HG03097 (cell line): ENCODE measurements around the gene UBE2H.
"Not testable (repeated sequence)": the region's sequence is repeated elsewhere in the genome, so short reads cannot be mapped to it uniquely, and the experiment has no call there.

Experiments
- ATAC-seq: cut with Tn5 transposase; IDR thresholded peaks from one replicate; pipeline ENCODE4 v1.9.1; 2021; ENCODE audit not compliant: unreplicated experiment, low FRiP score

Gene UBE2H

GRCh38 chr7:129875745-129876411 is 76.9 kb downstream of the UBE2H start:
- ATAC-seq = no peak

GRCh38 chr7:129875160-129875559 is 77.6 kb downstream of the UBE2H start:
- ATAC-seq = no peak

- no peak for ATAC-seq
These were observed 78.0 kb downstream of the UBE2H start for GRCh38 chr7:129874722-129875121.

GRCh38 chr7:129872054-129872453 is 80.7 kb downstream of the UBE2H start:
- no peak for ATAC-seq

GRCh38 chr7:129870668-129871067 is 82.1 kb downstream of the UBE2H start:
- ATAC-seq = no peak

- ATAC-seq = no peak
These were observed 86.5 kb downstream of the UBE2H start for GRCh38 chr7:129866251-129866650.

GRCh38 chr7:129865925-129866201 is 86.9 kb downstream of the UBE2H start:
- no peak for ATAC-seq

- ATAC-seq = no peak
These were observed 87.5 kb downstream of the UBE2H start for GRCh38 chr7:129865093-129865924.

- not testable (repeated sequence) for ATAC-seq
These were observed 88.1 kb downstream of the UBE2H start for GRCh38 chr7:129864676-129865075.

- ATAC-seq = no peak
These were observed 88.7 kb downstream of the UBE2H start for GRCh38 chr7:129864042-129864441.

- ATAC-seq = no peak
These were observed 90.1 kb downstream of the UBE2H start for GRCh38 chr7:129862682-129863081.

GRCh38 chr7:129860784-129861183 is 92.0 kb downstream of the UBE2H start:
- ATAC-seq = not testable (repeated sequence)

- ATAC-seq = no peak
These were observed 93.6 kb downstream of the UBE2H start for GRCh38 chr7:129859183-129859582.

GRCh38 chr7:129858490-129858889 is 94.3 kb downstream of the UBE2H start:
- no peak for ATAC-seq

- ATAC-seq = no peak
These were observed 95.4 kb downstream of the UBE2H start for GRCh38 chr7:129857313-129857712.

- no peak for ATAC-seq
These were observed 96.6 kb downstream of the UBE2H start for GRCh38 chr7:129855935-129856717.

- ATAC-seq = no peak
These were observed 97.5 kb downstream of the UBE2H start for GRCh38 chr7:129855234-129855673.

GRCh38 chr7:129854401-129854800 is 98.4 kb downstream of the UBE2H start:
- no peak for ATAC-seq

GRCh38 chr7:129853661-129854268 is 99.0 kb downstream of the UBE2H start:
- no peak for ATAC-seq

GRCh38 chr7:129851809-129852208 is 101.0 kb downstream of the UBE2H start:
- ATAC-seq = no peak

- no peak for ATAC-seq
These were observed 101.6 kb downstream of the UBE2H start for GRCh38 chr7:129851174-129851573.
